Measurements from ENCODE around the gene ATP12A. TPM values are rescaled to one million over a fixed set of nuclear protein-coding genes. Genes with fewer than 3 reads are reported as not detected.

The ATP12A gene
- total RNA-seq, 2 experiments from 2014 or later, result 4.4 TPM

GRCh38 chr13:24668955-24669582, 11.1 kb upstream of the ATP12A start:
- Mint-ChIP-seq H3K9me3 (no peaks in the 10 kb centered on the region), H3K4me1 (ENCODE audit: low read depth) (peaks cover 14% of the 10 kb centered on the region), H3K27ac (no peak overlapping the region), H3K36me3 (ENCODE audit: low read depth) (no peaks in the 10 kb centered on the region), H3K27me3 (peaks cover 11% of the 10 kb centered on the region), H3K4me3 (no peak overlapping the region)
- CTCF ChIA-PET, result interaction anchor here (0.6 to 1.4 kb wide), 3 partner anchors 12 to 89 kb away, joined by 3 read pairs; no protein-coding TSS in a partner anchor
- intact Hi-C loops (cut with micrococcal nuclease), result no loop called here
- DNase-seq (no peak), ATAC-seq (no peak)
- no peak for TF ChIP-seq CTCF (IDR thresholded peaks at IDR 0.05)
- POLR2A ChIA-PET, result interaction anchor here (0.6 kb wide), 1 partner anchor 74 kb away, joined by 3 read pairs; no protein-coding TSS in a partner anchor

- DNase-seq (no peak), ATAC-seq (no peak)
- ChIA-PET POLR2A (no interaction called here), CTCF (interaction anchor here (0.9 to 1.3 kb wide), 7 partner anchors 8 to 235 kb away, joined by 3 to 7 read pairs (median 3); partner anchors contain the start of gene ATP12A)
- Mint-ChIP-seq H3K4me1 (ENCODE audit: low read depth) (peaks cover 14% of the 10 kb centered on the region), H3K27me3 (peaks cover 15% of the 10 kb centered on the region), H3K36me3 (ENCODE audit: low read depth) (no peaks in the 10 kb centered on the region), H3K4me3 (no peak overlapping the region), H3K27ac (no peak overlapping the region), H3K9me3 (no peaks in the 10 kb centered on the region)
- TF ChIP-seq CTCF (IDR thresholded peaks at IDR 0.05), result no peak
- intact Hi-C loops (cut with micrococcal nuclease), result loop anchor here (5.0 kb wide), 2 partner anchors 68 to 88 kb away; no protein-coding TSS in a partner anchor
Measured at GRCh38 chr13:24670174-24670573, 10.0 kb upstream of the ATP12A start.

- CTCF ChIA-PET, result interaction anchor here (0.9 to 1.3 kb wide), 6 partner anchors 9 to 236 kb away, joined by 3 to 7 read pairs (median 3); partner anchors contain the start of gene ATP12A
- DNase-seq (peak; percentile 60), ATAC-seq (peak; percentile 87)
- no peak for TF ChIP-seq CTCF (IDR thresholded peaks at IDR 0.05)
- intact Hi-C loops (cut with micrococcal nuclease), result loop anchor here (5.0 kb wide), 2 partner anchors 69 to 89 kb away; no protein-coding TSS in a partner anchor
- Mint-ChIP-seq H3K4me1 (ENCODE audit: low read depth) (peaks cover 14% of the 10 kb centered on the region), H3K27me3 (peaks cover 15% of the 10 kb centered on the region), H3K27ac (peak overlapping the region; percentile 13), H3K9me3 (no peaks in the 10 kb centered on the region), H3K4me3 (no peak overlapping the region), H3K36me3 (ENCODE audit: low read depth) (no peaks in the 10 kb centered on the region)
- POLR2A ChIA-PET, result no interaction called here
Measured at GRCh38 chr13:24670961-24671381, 9.2 kb upstream of the ATP12A start.

- no peak for DNase-seq
- H3K27ac Mint-ChIP-seq, result no peak overlapping the region
- ChIA-PET CTCF (interaction anchor here (0.7 to 3.6 kb wide), 12 partner anchors 10 to 91 kb away, joined by 3 to 22 read pairs (median 6); no protein-coding TSS in a partner anchor), POLR2A (no interaction called here)
- H3K27me3 Mint-ChIP-seq, result peaks cover 17% of the 10 kb centered on the region
- H3K9me3 Mint-ChIP-seq, result no peaks in the 10 kb centered on the region
- H3K4me3 Mint-ChIP-seq, result no peak overlapping the region
- ATAC-seq, result peak; percentile 34
- peak; percentile 86 for TF ChIP-seq CTCF (IDR thresholded peaks at IDR 0.05)
- intact Hi-C loops (cut with micrococcal nuclease), result loop anchor here (5.0 kb wide), 2 partner anchors 69 to 89 kb away; no protein-coding TSS in a partner anchor
- H3K36me3 Mint-ChIP-seq (ENCODE audit: low read depth), result no peaks in the 10 kb centered on the region
- peaks cover 14% of the 10 kb centered on the region for H3K4me1 Mint-ChIP-seq (ENCODE audit: low read depth)
Measured at GRCh38 chr13:24671386-24672113, 8.7 kb upstream of the ATP12A start.
